Lung (tissue), 12 donors: ENCODE data around the gene RGS16. TPM values are rescaled to one million over a fixed set of nuclear protein-coding genes. Genes with fewer than 3 reads are reported as not detected.

Experiments used
- ATAC-seq: fragments of 200-7000 bp; cut with Tn5 transposase; one replicate; pipeline ENCODE4 v1.9.1; 2020; ENCODE audit warnings: moderate number of reproducible peaks; ENCODE audit not compliant: insufficient read depth, low FRiP score
- DNase-seq, 3 donors: peaks; one replicate each; pipeline ENCODE4 v3.0.0-alpha.2; 2013 to 2017
- H3K27ac ChIP-seq, 2 donors: one replicate each; pipeline ENCODE4 v1.5.1; 2013; ENCODE audit warnings: mild to moderate bottlenecking in 2 of 2, moderate library complexity in 2 of 2, control low read depth in 1 of 2, inconsistent platforms in 1 of 2, low read depth in 1 of 2, low read length in 1 of 2
- H3K27me3 ChIP-seq, 3 donors: one replicate each; pipeline ENCODE4 v1.5.1; 2013; ENCODE audit warnings: low read length in 2 of 3; ENCODE audit not compliant: control insufficient read depth in 3 of 3, insufficient read depth in 3 of 3
- H3K36me3 ChIP-seq, 4 donors: one replicate each; pipeline ENCODE4 v1.5.1; 2013; ENCODE audit warnings: low read length in 4 of 4, mild to moderate bottlenecking in 1 of 4, moderate library complexity in 1 of 4; ENCODE audit not compliant: control insufficient read depth in 4 of 4, insufficient read depth in 4 of 4
- H3K4me1 ChIP-seq, 5 donors: one replicate each; pipeline ENCODE4 v1.5.1; 2013; ENCODE audit warnings: low read length in 5 of 5, mild to moderate bottlenecking in 2 of 5, moderate library complexity in 1 of 5; ENCODE audit not compliant: control insufficient read depth in 5 of 5, insufficient read depth in 5 of 5
- H3K4me3 ChIP-seq: one replicate; pipeline ENCODE4 v1.5.1; 2013; ENCODE audit warnings: mild to moderate bottlenecking, control low read depth, moderate library complexity
- H3K9ac ChIP-seq, 2 donors: one replicate each; pipeline ENCODE4 v1.5.1; 2013; ENCODE audit warnings: low read length in 2 of 2, control low read depth in 1 of 2; ENCODE audit not compliant: insufficient read depth in 1 of 2
- H3K9me3 ChIP-seq, 4 donors: one replicate each; pipeline ENCODE4 v1.5.1; 2013; ENCODE audit warnings: low read length in 3 of 4, mild to moderate bottlenecking in 1 of 4, moderate library complexity in 1 of 4; ENCODE audit not compliant: control insufficient read depth in 4 of 4, insufficient read depth in 3 of 4
- CTCF ChIP-seq: IDR thresholded peaks from 2 replicates; pipeline ENCODE4 v1.5.1; 2012; ENCODE audit warnings: mild to moderate bottlenecking; ENCODE audit errors: control extremely low read depth, extremely low read depth
- WGBS, 2 donors: extraction: QIAGEN DNeasy Blood & Tissue Kit; methylation state at CpG; one replicate each; pipeline ENCODE4 v1.1.7; 2013; 5-methylcytosine and 5-hydroxymethylcytosine counted together
- polyA plus RNA-seq, 2 donors: library from polyadenylated mRNA; stranded (reverse); fragments of 200-250 nt; gene quantifications; one replicate each; pipeline ENCODE4 v1.2.1, GENCODE V29; 2013
- total RNA-seq, 2 donors: library from RNA; depleted of rRNA in 1 of 2; stranded (reverse); fragments of >200 nt in 1 of 2; gene quantifications; one replicate each; pipeline ENCODE4 v1.2.1, GENCODE V29; 2014 to 2021
- donor health status: control.
- donor health status: control.
- donor health status: Bipolar disorder and iron deficiency.
- donor health status: healthy.
- donor health status: DM: yes; HTN: yes; CAD: no.

The RGS16 gene
- total and polyA plus RNA-seq, 4 donors: 12.3 to 26.6 (median 15.0) TPM

GRCh38 chr1:182615468-182616129, 11.4 kb upstream of the RGS16 start:
- Histone ChIP-seq H3K9me3 (no peaks in the 10 kb centered on the region), H3K27ac (peak overlapping the region; percentile 84 to 93), H3K4me3 (no peak overlapping the region), H3K4me1 (peaks cover 0 to 18% (median 8%) of the 10 kb centered on the region in 5 donors), H3K9ac (peak overlapping the region in 1 of 2 donors; percentile 72), H3K27me3 (peaks cover 0 to 14% (median 5%) of the 10 kb centered on the region in 3 donors), H3K36me3 (no peaks in the 10 kb centered on the region)
- TF ChIP-seq CTCF: no peak
- DNase-seq (peak; percentile 64 to 73 (median 69)), ATAC-seq (no peak)
- WGBS, 2 donors: 18 to 24% methylated on average over 11 of the region's 11 CpGs

- no peak for TF ChIP-seq CTCF
- H3K9me3 ChIP-seq: no peaks in the 10 kb centered on the region
- H3K36me3 ChIP-seq: no peaks in the 10 kb centered on the region
- peaks cover 0 to 18% (median 8%) of the 10 kb centered on the region in 5 donors for H3K4me1 ChIP-seq
- ATAC-seq: peak; percentile 74
- peak; percentile 84 to 89 (median 88) for DNase-seq
- peaks cover 0 to 14% (median 5%) of the 10 kb centered on the region in 3 donors for H3K27me3 ChIP-seq
- WGBS, 2 donors: 0 to 1% methylated on average over 56 of the region's 56 CpGs
- peak overlapping the region; percentile 31 to 72 for H3K9ac ChIP-seq
- H3K4me3 ChIP-seq: no peak overlapping the region
- peak overlapping the region; percentile 84 to 93 for H3K27ac ChIP-seq
Measured at GRCh38 chr1:182614796-182615454, 10.7 kb upstream of the RGS16 start.

GRCh38 chr1:182611787-182612186, 7.6 kb upstream of the RGS16 start:
- ATAC-seq: no peak
- peaks cover 0 to 18% (median 7%) of the 10 kb centered on the region in 5 donors for H3K4me1 ChIP-seq
- TF ChIP-seq CTCF: no peak
- peaks cover 0 to 7% (median under 1%) of the 10 kb centered on the region in 3 donors for H3K27me3 ChIP-seq
- H3K9me3 ChIP-seq: no peaks in the 10 kb centered on the region
- no peak for DNase-seq
- WGBS, 2 donors: 95 to 96% methylated on average over 8 of the region's 8 CpGs
- no peak overlapping the region for H3K9ac ChIP-seq
- H3K27ac ChIP-seq: no peak overlapping the region
- no peak overlapping the region for H3K4me3 ChIP-seq
- H3K36me3 ChIP-seq: no peaks in the 10 kb centered on the region
